NOMO-1 treated with dmso at 0.1 percent for 144 hours (cell line): ENCODE measurements around the gene RPL3.

Experiments
- DNase-seq: peaks from one replicate; lab custom pipeline; 2025; ENCODE audit not compliant: unreplicated experiment; lab: John Stamatoyannopoulos, UW

The RPL3 gene

DNA sequence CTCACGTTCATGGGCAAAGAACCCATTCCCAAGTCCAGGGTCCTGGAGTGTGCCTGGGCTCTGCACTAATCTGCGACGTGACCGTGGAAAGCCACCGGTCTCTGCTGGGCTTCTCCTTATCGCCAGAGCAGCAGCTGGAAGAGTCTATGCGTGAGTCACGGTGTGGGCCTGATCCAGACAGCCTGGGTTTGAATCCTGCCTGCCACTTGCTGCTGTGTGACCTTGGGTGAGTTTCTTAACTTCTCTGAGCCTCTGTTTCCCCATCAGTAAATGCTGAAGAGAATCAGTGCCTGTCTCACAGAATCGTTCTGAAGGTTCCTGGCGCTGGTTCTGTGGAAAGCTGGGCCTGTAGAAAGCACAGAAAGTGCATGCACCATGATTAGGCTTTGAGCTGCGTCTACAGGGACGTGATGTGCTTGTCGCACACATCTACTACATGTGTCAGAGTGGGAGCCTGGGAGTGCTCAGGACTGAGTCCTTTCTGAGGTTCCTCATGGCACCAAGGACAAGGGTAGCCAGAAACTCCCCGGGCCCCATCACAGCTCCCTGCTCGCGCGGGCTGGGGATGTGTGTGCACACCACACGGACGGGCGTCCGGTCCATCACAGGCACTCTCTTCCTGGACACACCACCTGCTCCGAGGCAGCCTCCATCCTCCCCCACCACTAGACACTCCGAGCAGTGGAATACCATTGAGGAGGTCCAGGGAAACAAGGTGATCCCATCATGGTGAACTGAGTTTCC lies 54.1 kb downstream of the RPL3 start:
- no peak for DNase-seq

GRCh38 chr22:39264349-39265038 lies 54.9 kb downstream of the RPL3 start:
- DNase-seq: peak; percentile 26

- no peak for DNase-seq
These were observed 55.6 kb downstream of the RPL3 start for GRCh38 chr22:39263626-39264348.
